Measurements from ENCODE around the gene SPRED2. TPM values are rescaled to one million over a fixed set of nuclear protein-coding genes. Genes with fewer than 3 reads are reported as not detected.

SPRED2 gene
- total and polyA plus RNA-seq, 4 donors: 6.7 to 7.5 (median 7.1) TPM

DNA sequence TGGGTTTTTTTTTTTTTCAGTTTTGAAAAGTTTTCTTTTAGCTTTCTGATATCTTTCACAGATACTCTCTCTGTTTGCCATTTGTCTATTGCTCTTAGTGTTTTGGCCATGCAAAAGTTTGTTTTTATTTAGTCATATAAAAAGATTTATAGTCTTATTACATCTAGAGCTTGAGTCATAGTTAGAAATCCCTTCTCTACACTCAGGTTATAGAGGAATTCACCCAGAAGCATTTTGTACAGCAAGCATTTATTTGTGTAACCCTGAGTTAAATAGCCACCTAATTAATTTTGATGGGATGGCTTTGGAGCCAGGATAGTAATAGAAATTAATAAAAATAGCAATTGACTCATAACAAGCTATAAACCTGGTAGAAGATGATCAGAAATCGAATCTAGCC is 169.1 kb downstream of the SPRED2 start:
- no peak overlapping the region for H3K27ac ChIP-seq (ENCODE audit: low read depth in 1 of 2, low read length in 2 of 2)
- no peak for DNase-seq (ENCODE audit: low spot score)
- no peak for TF ChIP-seq NR2F2 (IDR thresholded peaks at IDR 0.05)
- TF ChIP-seq YY1 (IDR thresholded peaks at IDR 0.05): no peak
- TF ChIP-seq, protein P1, sequence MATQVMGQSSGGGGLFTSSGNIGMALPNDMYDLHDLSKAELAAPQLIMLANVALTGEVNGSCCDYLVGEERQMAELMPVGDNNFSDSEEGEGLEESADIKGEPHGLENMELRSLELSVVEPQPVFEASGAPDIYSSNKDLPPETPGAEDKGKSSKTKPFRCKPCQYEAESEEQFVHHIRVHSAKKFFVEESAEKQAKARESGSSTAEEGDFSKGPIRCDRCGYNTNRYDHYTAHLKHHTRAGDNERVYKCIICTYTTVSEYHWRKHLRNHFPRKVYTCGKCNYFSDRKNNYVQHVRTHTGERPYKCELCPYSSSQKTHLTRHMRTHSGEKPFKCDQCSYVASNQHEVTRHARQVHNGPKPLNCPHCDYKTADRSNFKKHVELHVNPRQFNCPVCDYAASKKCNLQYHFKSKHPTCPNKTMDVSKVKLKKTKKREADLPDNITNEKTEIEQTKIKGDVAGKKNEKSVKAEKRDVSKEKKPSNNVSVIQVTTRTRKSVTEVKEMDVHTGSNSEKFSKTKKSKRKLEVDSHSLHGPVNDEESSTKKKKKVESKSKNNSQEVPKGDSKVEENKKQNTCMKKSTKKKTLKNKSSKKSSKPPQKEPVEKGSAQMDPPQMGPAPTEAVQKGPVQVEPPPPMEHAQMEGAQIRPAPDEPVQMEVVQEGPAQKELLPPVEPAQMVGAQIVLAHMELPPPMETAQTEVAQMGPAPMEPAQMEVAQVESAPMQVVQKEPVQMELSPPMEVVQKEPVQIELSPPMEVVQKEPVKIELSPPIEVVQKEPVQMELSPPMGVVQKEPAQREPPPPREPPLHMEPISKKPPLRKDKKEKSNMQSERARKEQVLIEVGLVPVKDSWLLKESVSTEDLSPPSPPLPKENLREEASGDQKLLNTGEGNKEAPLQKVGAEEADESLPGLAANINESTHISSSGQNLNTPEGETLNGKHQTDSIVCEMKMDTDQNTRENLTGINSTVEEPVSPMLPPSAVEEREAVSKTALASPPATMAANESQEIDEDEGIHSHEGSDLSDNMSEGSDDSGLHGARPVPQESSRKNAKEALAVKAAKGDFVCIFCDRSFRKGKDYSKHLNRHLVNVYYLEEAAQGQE (IDR thresholded peaks at IDR 0.05): no peak
- TF ChIP-seq, protein P2, sequence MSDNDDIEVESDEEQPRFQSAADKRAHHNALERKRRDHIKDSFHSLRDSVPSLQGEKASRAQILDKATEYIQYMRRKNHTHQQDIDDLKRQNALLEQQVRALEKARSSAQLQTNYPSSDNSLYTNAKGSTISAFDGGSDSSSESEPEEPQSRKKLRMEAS (IDR thresholded peaks at IDR 0.05): no peak
- TF ChIP-seq, protein P3, sequence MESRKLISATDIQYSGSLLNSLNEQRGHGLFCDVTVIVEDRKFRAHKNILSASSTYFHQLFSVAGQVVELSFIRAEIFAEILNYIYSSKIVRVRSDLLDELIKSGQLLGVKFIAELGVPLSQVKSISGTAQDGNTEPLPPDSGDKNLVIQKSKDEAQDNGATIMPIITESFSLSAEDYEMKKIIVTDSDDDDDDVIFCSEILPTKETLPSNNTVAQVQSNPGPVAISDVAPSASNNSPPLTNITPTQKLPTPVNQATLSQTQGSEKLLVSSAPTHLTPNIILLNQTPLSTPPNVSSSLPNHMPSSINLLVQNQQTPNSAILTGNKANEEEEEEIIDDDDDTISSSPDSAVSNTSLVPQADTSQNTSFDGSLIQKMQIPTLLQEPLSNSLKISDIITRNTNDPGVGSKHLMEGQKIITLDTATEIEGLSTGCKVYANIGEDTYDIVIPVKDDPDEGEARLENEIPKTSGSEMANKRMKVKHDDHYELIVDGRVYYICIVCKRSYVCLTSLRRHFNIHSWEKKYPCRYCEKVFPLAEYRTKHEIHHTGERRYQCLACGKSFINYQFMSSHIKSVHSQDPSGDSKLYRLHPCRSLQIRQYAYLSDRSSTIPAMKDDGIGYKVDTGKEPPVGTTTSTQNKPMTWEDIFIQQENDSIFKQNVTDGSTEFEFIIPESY (IDR thresholded peaks at IDR 0.05): no peak
- TF ChIP-seq RAD21 (IDR thresholded peaks at IDR 0.05): no peak
- no peak overlapping the region for H3K4me3 ChIP-seq (ENCODE audit: low read depth in 1 of 3, low read length in 3 of 3)
- 100% methylated on average over 1 of the region's 1 CpG for WGBS
- no peaks in the 10 kb centered on the region for H3K27me3 ChIP-seq (ENCODE audit: control insufficient read depth in 4 of 4, insufficient read depth in 4 of 4, low read length in 3 of 4)
- no peaks in the 10 kb centered on the region for H3K9me3 ChIP-seq (ENCODE audit: control insufficient read depth in 4 of 4, low read length in 3 of 4)
- H3K36me3 ChIP-seq (ENCODE audit: control insufficient read depth in 4 of 4, insufficient read depth in 3 of 4, low read depth in 1 of 4, low read length in 3 of 4): peaks cover 0 to 28% (median 13%) of the 10 kb centered on the region in 4 donors
- H3K4me1 ChIP-seq (ENCODE audit: control insufficient read depth in 4 of 4, insufficient read depth in 4 of 4, low read length in 3 of 4): no peaks in the 10 kb centered on the region
- no peak overlapping the region for H3K9ac ChIP-seq (ENCODE audit: low read depth in 1 of 2, low read length in 2 of 2)

DNA sequence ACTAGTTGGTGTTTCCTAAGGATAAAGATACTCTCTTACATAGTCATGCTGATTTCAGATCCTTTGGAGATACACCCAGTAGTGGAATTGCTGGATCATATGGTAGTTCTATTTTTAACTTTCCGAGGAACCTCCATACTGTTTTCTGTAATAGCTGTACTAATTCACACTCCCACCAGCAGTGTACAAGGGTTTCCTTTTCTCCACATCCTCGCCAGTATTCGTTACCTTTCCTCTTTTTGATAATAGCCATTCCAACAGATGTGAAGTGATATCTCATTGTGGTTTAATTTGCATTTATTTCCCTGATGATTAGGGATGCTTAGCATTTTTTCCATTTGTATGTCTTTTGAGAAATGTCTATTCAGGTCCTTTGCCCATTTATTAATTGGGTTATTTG is 170.7 kb downstream of the SPRED2 start:
- H3K36me3 ChIP-seq (ENCODE audit: control insufficient read depth in 4 of 4, insufficient read depth in 3 of 4, low read depth in 1 of 4, low read length in 3 of 4): peaks cover 0 to 16% (median 11%) of the 10 kb centered on the region in 4 donors
- no peak overlapping the region for H3K27ac ChIP-seq (ENCODE audit: low read depth in 1 of 2, low read length in 2 of 2)
- H3K9ac ChIP-seq (ENCODE audit: low read depth in 1 of 2, low read length in 2 of 2): no peak overlapping the region
- H3K4me1 ChIP-seq (ENCODE audit: control insufficient read depth in 4 of 4, insufficient read depth in 4 of 4, low read length in 3 of 4): no peaks in the 10 kb centered on the region
- no peak for TF ChIP-seq TAF1 (conservative IDR thresholded peaks at IDR 0.05)
- TF ChIP-seq, protein P4, sequence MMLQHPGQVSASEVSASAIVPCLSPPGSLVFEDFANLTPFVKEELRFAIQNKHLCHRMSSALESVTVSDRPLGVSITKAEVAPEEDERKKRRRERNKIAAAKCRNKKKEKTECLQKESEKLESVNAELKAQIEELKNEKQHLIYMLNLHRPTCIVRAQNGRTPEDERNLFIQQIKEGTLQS (IDR thresholded peaks at IDR 0.05): no peak
- TF ChIP-seq FOXA1 (IDR thresholded peaks at IDR 0.05): no peak
- TF ChIP-seq HNF4A (conservative IDR thresholded peaks at IDR 0.05): no peak
- TF ChIP-seq JUND (IDR thresholded peaks at IDR 0.05): no peak
- no peak for TF ChIP-seq FOXA2 (IDR thresholded peaks at IDR 0.05)
- TF ChIP-seq, protein P5, sequence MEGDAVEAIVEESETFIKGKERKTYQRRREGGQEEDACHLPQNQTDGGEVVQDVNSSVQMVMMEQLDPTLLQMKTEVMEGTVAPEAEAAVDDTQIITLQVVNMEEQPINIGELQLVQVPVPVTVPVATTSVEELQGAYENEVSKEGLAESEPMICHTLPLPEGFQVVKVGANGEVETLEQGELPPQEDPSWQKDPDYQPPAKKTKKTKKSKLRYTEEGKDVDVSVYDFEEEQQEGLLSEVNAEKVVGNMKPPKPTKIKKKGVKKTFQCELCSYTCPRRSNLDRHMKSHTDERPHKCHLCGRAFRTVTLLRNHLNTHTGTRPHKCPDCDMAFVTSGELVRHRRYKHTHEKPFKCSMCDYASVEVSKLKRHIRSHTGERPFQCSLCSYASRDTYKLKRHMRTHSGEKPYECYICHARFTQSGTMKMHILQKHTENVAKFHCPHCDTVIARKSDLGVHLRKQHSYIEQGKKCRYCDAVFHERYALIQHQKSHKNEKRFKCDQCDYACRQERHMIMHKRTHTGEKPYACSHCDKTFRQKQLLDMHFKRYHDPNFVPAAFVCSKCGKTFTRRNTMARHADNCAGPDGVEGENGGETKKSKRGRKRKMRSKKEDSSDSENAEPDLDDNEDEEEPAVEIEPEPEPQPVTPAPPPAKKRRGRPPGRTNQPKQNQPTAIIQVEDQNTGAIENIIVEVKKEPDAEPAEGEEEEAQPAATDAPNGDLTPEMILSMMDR (IDR thresholded peaks at IDR 0.05; ENCODE audit: low read depth, low read length, missing input control): no peak
- TF ChIP-seq RXRA (IDR thresholded peaks at IDR 0.05): no peak
- no peaks in the 10 kb centered on the region for H3K9me3 ChIP-seq (ENCODE audit: control insufficient read depth in 4 of 4, low read length in 3 of 4)
- H3K27me3 ChIP-seq (ENCODE audit: control insufficient read depth in 4 of 4, insufficient read depth in 4 of 4, low read length in 3 of 4): no peaks in the 10 kb centered on the region
- no peak for DNase-seq (ENCODE audit: low spot score)
- H3K4me3 ChIP-seq (ENCODE audit: low read depth in 1 of 3, low read length in 3 of 3): no peak overlapping the region
- WGBS: 90% methylated on average over 3 of the region's 3 CpGs

Other genes starting within 250 kb of the SPRED2 start
- 10 to 100 TPM; 48.9 to 72.0 TPM for gene ACTR2, start 204.8 kb downstream of the SPRED2 start, total RNA-seq
- gene ACTR2, start 204.8 kb downstream of the SPRED2 start, polyA plus RNA-seq: 10 to 100 TPM; 21.6 to 42.9 TPM